HepG2 (cell line): ENCODE measurements around the gene RERE. TPM values are rescaled to one million over a fixed set of nuclear protein-coding genes. Genes with fewer than 3 reads are reported as not detected.
A peak's percentile ranks its signal among the peaks of the same experiment; 100 is the strongest.

Experiments
- ASH2L ChIP-seq: fragments of 300-600, 200-600 bp; sonication (generic); IDR thresholded peaks from 2 replicates; pipeline ENCODE4 v1.7.0; 2017; ENCODE audit warnings: low read depth, mild to moderate bottlenecking, moderate library complexity, mixed read lengths, low read length; ENCODE audit not compliant: insufficient read length
- CHD4 ChIP-seq: fragments of 200-600 bp; sonication (generic); IDR thresholded peaks from 2 replicates; pipeline ENCODE4 v1.7.0; 2017; ENCODE audit warnings: mild to moderate bottlenecking, low read length, borderline replicate concordance
- CREM ChIP-seq, 2 experiments: sonication (generic) in 1 of 2; formaldehyde crosslinking in 1 of 2; IDR thresholded peaks; 2 replicates each; pipeline versions ENCODE4 v1.4.0 to v1.6.1; 2016 to 2020; ENCODE audit warnings: antibody characterized with exemption in 1 of 2, mild to moderate bottlenecking in 1 of 2, missing genetic modification reagents in 1 of 2
- FOXA1 ChIP-seq, 2 experiments: fragments of 450-650 bp in 1 of 2; sonication (generic) in 1 of 2; formaldehyde crosslinking in 1 of 2; IDR thresholded peaks; 2 replicates each; pipeline versions ENCODE4 v1.4.0 to v1.6.1; 2016 to 2020; ENCODE audit warnings: missing genetic modification reagents in 1 of 2
- FOXK1 ChIP-seq: sonication (generic); formaldehyde crosslinking; IDR thresholded peaks from 2 replicates; pipeline ENCODE4 v1.4.0; 2020; ENCODE audit warnings: low read depth, missing genetic modification reagents, borderline replicate concordance
- IRF9 ChIP-seq: sonication (generic); formaldehyde crosslinking; IDR thresholded peaks from 2 replicates; pipeline ENCODE4 v1.8.0; 2022; ENCODE audit warnings: missing genetic modification reagents, mild to moderate bottlenecking, borderline replicate concordance
- ISL2 ChIP-seq: sonication (generic); formaldehyde crosslinking; IDR thresholded peaks from 2 replicates; pipeline ENCODE4 v1.5.0; 2020; ENCODE audit warnings: missing genetic modification reagents
- KLF9 ChIP-seq: IDR thresholded peaks from 2 replicates; pipeline ENCODE4 v1.6.1; 2016; ENCODE audit warnings: low read depth
- LCORL ChIP-seq, 2 experiments: fragments of 450-650 bp in 1 of 2; sonication (generic) in 1 of 2; formaldehyde crosslinking in 1 of 2; IDR thresholded peaks; 2 replicates each; pipeline versions ENCODE4 v1.5.0 to v1.6.1; 2017 to 2020; ENCODE audit warnings: antibody characterized with exemption in 1 of 2, missing genetic modification reagents in 1 of 2
- NBN ChIP-seq: fragments of 450-650 bp; conservative IDR thresholded peaks from 2 replicates; pipeline ENCODE4 v1.6.1; 2017
- RARA ChIP-seq: IDR thresholded peaks from 2 replicates; pipeline ENCODE4 v1.6.1; 2016; ENCODE audit warnings: missing genetic modification reagents, missing compliant biosample characterization
- REST ChIP-seq, 2 experiments: IDR thresholded peaks; 2 replicates each; pipeline ENCODE4 v1.6.1; 2011 to 2012; ENCODE audit warnings: low read length in 2 of 2, borderline replicate concordance in 1 of 2, low read depth in 1 of 2, mild to moderate bottlenecking in 1 of 2, moderate library complexity in 1 of 2
- RXRA ChIP-seq: sonication (generic); formaldehyde crosslinking; IDR thresholded peaks from 2 replicates; pipeline ENCODE4 v1.5.1; 2020; ENCODE audit warnings: missing genetic modification reagents
- SALL1 ChIP-seq: sonication (generic); formaldehyde crosslinking; IDR thresholded peaks from 2 replicates; pipeline ENCODE4 v1.8.0; 2022; ENCODE audit warnings: mild to moderate bottlenecking, missing genetic modification reagents
- SIX1 ChIP-seq: sonication (generic); formaldehyde crosslinking; IDR thresholded peaks from 2 replicates; pipeline ENCODE4 v1.4.0; 2020; ENCODE audit warnings: missing genetic modification reagents, borderline replicate concordance
- SOX6 ChIP-seq, 2 experiments: fragments of 450-650 bp in 1 of 2; sonication (generic) in 1 of 2; formaldehyde crosslinking in 1 of 2; IDR thresholded peaks; 2 replicates each; pipeline versions ENCODE4 v1.4.0 to v1.6.1; 2017 to 2020; ENCODE audit warnings: antibody characterized with exemption in 1 of 2, mild to moderate bottlenecking in 1 of 2, missing genetic modification reagents in 1 of 2
- SP5 ChIP-seq: IDR thresholded peaks from 2 replicates; pipeline ENCODE4 v1.6.1; 2016; ENCODE audit warnings: low read depth, borderline replicate concordance
- ZNF160 ChIP-seq: sonication (generic); formaldehyde crosslinking; IDR thresholded peaks from 2 replicates; pipeline ENCODE4 v1.8.0; 2022; ENCODE audit warnings: mild to moderate bottlenecking, inconsistent platforms, missing genetic modification reagents
- ZNF329 ChIP-seq: sonication (generic); formaldehyde crosslinking; IDR thresholded peaks from 2 replicates; pipeline ENCODE4 v1.9.0; 2021; ENCODE audit warnings: low read depth, mild to moderate bottlenecking, missing genetic modification reagents
- ZNF496 ChIP-seq: sonication (generic); formaldehyde crosslinking; IDR thresholded peaks from 2 replicates; pipeline ENCODE4 v1.8.1; 2023; ENCODE audit warnings: mild to moderate bottlenecking, moderate library complexity, missing genetic modification reagents; ENCODE audit not compliant: insufficient replicate concordance
- ZNF556 ChIP-seq: sonication (generic); formaldehyde crosslinking; IDR thresholded peaks from 2 replicates; pipeline ENCODE4 v1.4.0; 2020; ENCODE audit warnings: mild to moderate bottlenecking, missing genetic modification reagents, borderline replicate concordance
- ZXDC ChIP-seq: sonication (generic); formaldehyde crosslinking; IDR thresholded peaks from 2 replicates; pipeline ENCODE4 v1.5.0; 2020; ENCODE audit warnings: mild to moderate bottlenecking, missing genetic modification reagents
- polyA plus RNA-seq, 8 experiments: library from polyadenylated mRNA; depleted of rRNA in 3 of 8; stranded (reverse) in 7 of 8; unstranded in 1 of 8; fragments of >200 nt; fragmentation: Illumina TruSeq in 4 of 8; extraction: Trizol in 4 of 8; gene quantifications; 2 replicates each; pipeline versions ENCODE4 v1.2.1 to v1.2.3, GENCODE V29; 2011 to 2016; ENCODE audit warnings: low read depth in 4 of 8, missing spikeins in 1 of 8, mixed read lengths in 1 of 8; ENCODE audit not compliant: insufficient read depth in 1 of 8
- total RNA-seq, 5 experiments: library from RNA; depleted of rRNA; stranded (reverse); fragments of >200 nt; fragmentation: Illumina TruSeq; extraction: Trizol; gene quantifications; 2 replicates each; pipeline ENCODE4 v1.2.3, GENCODE V29; 2016; ENCODE audit warnings: low read depth in 1 of 5

RERE gene
- total and polyA plus RNA-seq, 2 of the 13 experiments (the other 11 are each of a cell fraction or from before 2014, with no cell fraction given) = 18.3 to 21.9 TPM

GRCh38 chr1:8563944-8564537 lies 253.4 kb downstream of the RERE start (continued):
- TF ChIP-seq SIX1 (peak; percentile 63; the same call in 1 of the 2 replicates), ZNF496 (CRISPR knock-in tag) (no peak), CREM (IDR thresholded peaks at IDR 0.05) (peak; percentile 82), CREM (CRISPR knock-in tag; IDR thresholded peaks at IDR 0.05) (no peak), NBN (no peak), ISL2 (CRISPR knock-in tag) (peak; percentile 92), REST (IDR thresholded peaks at IDR 0.05; ENCODE audit: borderline replicate concordance in 1 of 2, low read depth in 1 of 2, low read length in 2 of 2) (no peak), ZNF160 (CRISPR knock-in tag) (no peak), CHD4 (peak; percentile 94; the same call in 1 of the 2 replicates), SOX6 (IDR thresholded peaks at IDR 0.05) (peak; percentile 99), SOX6 (CRISPR knock-in tag; IDR thresholded peaks at IDR 0.05) (peak; percentile 100), ZNF329 (CRISPR knock-in tag) (no peak), RXRA (peak; percentile 78; the same call in 1 of the 2 replicates), SALL1 (peak; percentile 76; the same call in 1 of the 2 replicates), KLF9 (CRISPR knock-in tag) (no peak; the same call in 1 of the 2 replicates), LCORL (IDR thresholded peaks at IDR 0.05) (peak; percentile 47; the same call in 1 of the 2 replicates), LCORL (CRISPR knock-in tag; IDR thresholded peaks at IDR 0.05) (peak; percentile 62; the same call in 1 of the 2 replicates), SP5 (CRISPR knock-in tag) (peak; percentile 78), IRF9 (CRISPR knock-in tag) (no peak), FOXK1 (CRISPR knock-in tag) (no peak; the same call in 1 of the 2 replicates), ASH2L (peak; percentile 72), FOXA1 (IDR thresholded peaks at IDR 0.05) (no peak), FOXA1 (CRISPR knock-in tag; IDR thresholded peaks at IDR 0.05) (peak; percentile 58; the same call in 1 of the 2 replicates), ZNF556 (CRISPR knock-in tag) (no peak), RARA (CRISPR knock-in tag) (peak; percentile 91), ZXDC (CRISPR knock-in tag) (no peak)
